ENCODE measurements around the gene ESR1. TPM values are rescaled to one million over a fixed set of nuclear protein-coding genes. Genes with fewer than 3 reads are reported as not detected.

Gene ESR1
- polyA plus RNA-seq, 3 donors, result 0.12 to 0.24 (median 0.23) TPM

GRCh38 chr6:151826517-151827142, 19.1 kb downstream of the ESR1 start:
- H3K9me3 ChIP-seq (replicated peaks in 1 of 2; ENCODE audit: control insufficient read depth in 1 of 2, insufficient read depth in 1 of 2, low read length in 2 of 2), result no peaks in the 10 kb centered on the region
- no peak overlapping the region for H3K9ac ChIP-seq (ENCODE audit: insufficient read depth, low read length, poor library complexity, severe bottlenecking)
- intact Hi-C loops (cut with micrococcal nuclease), result no loop called here
- H3K36me3 Mint-ChIP-seq, result no peaks in the 10 kb centered on the region
- no peak overlapping the region for H3K27ac Mint-ChIP-seq
- peaks cover 8% of the 10 kb centered on the region for H3K4me1 Mint-ChIP-seq
- no peaks in the 10 kb centered on the region for H3K27me3 ChIP-seq (ENCODE audit: control insufficient read depth in 2 of 2, insufficient read depth in 2 of 2, low read length in 2 of 2)
- no peak overlapping the region for H3K4me2 ChIP-seq (replicated peaks; ENCODE audit: extremely low read depth, low read length, poor library complexity, severe bottlenecking)
- DNase-seq, result no peak
- H2AFZ ChIP-seq (ENCODE audit: insufficient read depth, low read depth, low read length, poor library complexity, severe bottlenecking), result no peak overlapping the region
- peaks cover 0 to 8% of the 10 kb centered on the region in 2 donors for H3K4me1 ChIP-seq (ENCODE audit: control insufficient read depth in 1 of 2, insufficient read depth in 2 of 2, low read length in 2 of 2)
- peaks cover 0 to 5% (median 0%) of the 10 kb centered on the region in 7 donors for H3K9me3 Mint-ChIP-seq
- H3K4me3 Mint-ChIP-seq, result no peak overlapping the region
- H3K27me3 Mint-ChIP-seq (ENCODE audit: low read depth in 3 of 3), result peaks cover 0 to 5% (median 2%) of the 10 kb centered on the region in 3 donors
- WGBS (ENCODE audit: insufficient coverage), result no CpG with 5 or more reads among the region's 4 CpGs
- H3K27ac ChIP-seq (ENCODE audit: low read depth in 1 of 2, low read length in 2 of 2), result no peak overlapping the region
- TF ChIP-seq CTCF (IDR thresholded peaks at IDR 0.05), result no peak
- no peaks in the 10 kb centered on the region for H3K79me2 ChIP-seq (ENCODE audit: insufficient read depth, low read length)
- H4K20me1 ChIP-seq (ENCODE audit: insufficient read depth, low read length), result no peaks in the 10 kb centered on the region
- no peak overlapping the region for H3K4me3 ChIP-seq (replicated peaks in 1 of 3; ENCODE audit: low read depth in 2 of 3, low read length in 3 of 3)
- H3K36me3 ChIP-seq (replicated peaks in 1 of 2; ENCODE audit: control insufficient read depth in 1 of 2, insufficient read depth in 2 of 2, low read length in 2 of 2), result no peaks in the 10 kb centered on the region

- intact Hi-C loops (cut with micrococcal nuclease), result no loop called here
- DNase-seq, result no peak
- Mint-ChIP-seq H3K36me3 (no peaks in the 10 kb centered on the region), H3K27me3 (ENCODE audit: low read depth in 3 of 3) (peaks cover 0 to 6% (median 1%) of the 10 kb centered on the region in 3 donors), H3K4me3 (no peak overlapping the region), H3K9me3 (peaks cover 0 to 2% (median 0%) of the 10 kb centered on the region in 7 donors), H3K27ac (no peak overlapping the region), H3K4me1 (no peaks in the 10 kb centered on the region)
- H3K27ac ChIP-seq (ENCODE audit: low read depth in 1 of 2, low read length in 2 of 2), result no peak overlapping the region
- no peaks in the 10 kb centered on the region for H3K9me3 ChIP-seq (replicated peaks in 1 of 2; ENCODE audit: control insufficient read depth in 1 of 2, insufficient read depth in 1 of 2, low read length in 2 of 2)
- H3K9ac ChIP-seq (ENCODE audit: insufficient read depth, low read length, poor library complexity, severe bottlenecking), result no peak overlapping the region
- H2AFZ ChIP-seq (ENCODE audit: insufficient read depth, low read depth, low read length, poor library complexity, severe bottlenecking), result no peak overlapping the region
- no peak overlapping the region for H3K4me2 ChIP-seq (replicated peaks; ENCODE audit: extremely low read depth, low read length, poor library complexity, severe bottlenecking)
- H3K36me3 ChIP-seq (replicated peaks in 1 of 2; ENCODE audit: control insufficient read depth in 1 of 2, insufficient read depth in 2 of 2, low read length in 2 of 2), result no peaks in the 10 kb centered on the region
- H3K4me1 ChIP-seq (ENCODE audit: control insufficient read depth in 1 of 2, insufficient read depth in 2 of 2, low read length in 2 of 2), result no peaks in the 10 kb centered on the region
- H4K20me1 ChIP-seq (ENCODE audit: insufficient read depth, low read length), result no peaks in the 10 kb centered on the region
- 100% methylated on average over 1 of the region's 3 CpGs for WGBS (ENCODE audit: insufficient coverage)
- H3K79me2 ChIP-seq (ENCODE audit: insufficient read depth, low read length), result no peaks in the 10 kb centered on the region
- no peak overlapping the region for H3K4me3 ChIP-seq (replicated peaks in 1 of 3; ENCODE audit: low read depth in 2 of 3, low read length in 3 of 3)
- no peak for TF ChIP-seq CTCF (IDR thresholded peaks at IDR 0.05)
- H3K27me3 ChIP-seq (ENCODE audit: control insufficient read depth in 2 of 2, insufficient read depth in 2 of 2, low read length in 2 of 2), result no peaks in the 10 kb centered on the region
Observed at GRCh38 chr6:151832710-151833109, 25.2 kb downstream of the ESR1 start.

Measured in CD14-positive monocyte (primary cell).